EL (cell line): ENCODE results near the gene RPLP2.

Experiments used
- DNase-seq: peaks from one replicate; pipeline ENCODE4 v3.0.0-alpha.2; 2016

RPLP2 gene

DNA sequence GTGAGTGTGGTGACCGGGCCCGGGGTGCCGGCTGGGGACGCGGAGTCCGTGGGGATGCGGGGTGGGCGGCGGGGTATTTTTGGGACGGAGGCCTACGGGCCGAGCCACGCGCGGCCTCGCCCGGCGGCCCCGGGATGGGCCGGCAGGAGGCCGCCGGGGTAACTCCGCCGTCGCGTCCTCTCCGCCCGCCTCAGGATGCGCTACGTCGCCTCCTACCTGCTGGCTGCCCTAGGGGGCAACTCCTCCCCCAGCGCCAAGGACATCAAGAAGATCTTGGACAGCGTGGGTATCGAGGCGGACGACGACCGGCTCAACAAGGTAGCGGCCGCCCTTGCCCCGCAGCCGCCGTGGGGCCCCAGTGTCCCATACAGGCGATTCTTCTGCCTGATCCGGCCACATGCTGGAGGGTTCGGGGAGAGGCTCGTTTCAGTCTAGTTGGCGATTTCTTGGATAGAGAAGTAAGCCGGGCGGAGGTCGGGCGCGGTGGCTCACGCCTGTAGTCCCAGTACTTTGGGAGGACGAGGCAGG lies 337 bp downstream of the RPLP2 start:
- DNase-seq = no peak

DNA sequence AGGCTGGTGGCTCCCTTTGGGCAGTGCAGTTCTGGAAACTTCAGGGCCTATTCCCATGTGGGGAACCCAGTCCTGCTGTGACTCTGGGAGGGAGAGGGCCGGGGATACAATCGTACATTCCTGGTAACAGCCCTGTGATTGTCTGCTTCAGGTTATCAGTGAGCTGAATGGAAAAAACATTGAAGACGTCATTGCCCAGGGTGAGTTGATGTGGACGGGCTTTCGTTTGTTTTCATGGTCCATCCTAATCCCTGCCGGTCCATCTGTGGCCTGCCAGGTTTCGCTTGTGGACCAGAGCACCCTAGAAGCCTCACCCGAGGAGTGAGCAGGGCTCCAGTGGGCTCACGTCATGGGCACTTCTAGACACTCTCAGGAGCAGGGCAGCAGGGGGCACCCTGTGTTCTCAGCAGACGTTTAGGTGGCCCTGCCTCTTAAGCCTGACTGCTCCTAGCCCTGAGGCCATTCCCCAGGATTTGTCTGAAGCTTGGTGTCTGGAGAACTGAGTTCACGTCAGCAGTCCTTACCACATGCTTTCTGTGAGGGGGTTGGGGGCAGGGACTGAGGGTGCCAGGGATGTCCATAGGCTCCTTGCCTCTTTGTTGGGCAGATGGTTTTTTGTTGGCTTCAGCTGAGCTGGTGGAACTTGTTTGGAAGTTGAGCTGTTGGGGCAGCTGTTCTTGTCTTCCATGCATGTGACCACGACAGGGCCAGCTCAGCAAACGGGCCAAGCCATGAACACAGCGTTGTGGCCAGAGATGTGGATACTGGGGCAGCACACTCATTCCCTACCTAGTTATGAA lies 1.9 kb downstream of the RPLP2 start:
- peak; percentile 42 for DNase-seq

GRCh38 chr11:812390-812789 lies 2.6 kb downstream of the RPLP2 start:
- no peak for DNase-seq

DNA sequence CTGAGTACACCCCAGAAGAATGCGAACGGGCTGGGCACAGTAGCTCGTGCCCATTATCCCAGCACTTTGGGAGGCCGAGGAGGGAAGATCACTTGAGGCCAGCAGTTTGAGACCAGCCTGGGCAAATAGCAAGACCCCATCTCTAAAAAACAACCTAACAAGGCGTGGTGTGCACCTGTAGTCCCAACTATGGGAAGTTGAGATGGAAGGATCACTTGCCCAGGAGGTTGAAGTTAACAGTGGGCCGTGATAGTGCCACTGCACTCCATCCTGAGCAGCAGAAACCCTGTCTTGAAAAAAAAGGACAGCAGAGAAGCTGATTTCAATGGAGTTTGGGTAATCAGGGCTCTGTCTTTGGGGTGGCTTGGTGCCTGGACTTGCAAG lies 3.3 kb downstream of the RPLP2 start:
- DNase-seq = no peak

GRCh38 chr11:813456-814096 lies 3.8 kb downstream of the RPLP2 start:
- no peak for DNase-seq

DNA sequence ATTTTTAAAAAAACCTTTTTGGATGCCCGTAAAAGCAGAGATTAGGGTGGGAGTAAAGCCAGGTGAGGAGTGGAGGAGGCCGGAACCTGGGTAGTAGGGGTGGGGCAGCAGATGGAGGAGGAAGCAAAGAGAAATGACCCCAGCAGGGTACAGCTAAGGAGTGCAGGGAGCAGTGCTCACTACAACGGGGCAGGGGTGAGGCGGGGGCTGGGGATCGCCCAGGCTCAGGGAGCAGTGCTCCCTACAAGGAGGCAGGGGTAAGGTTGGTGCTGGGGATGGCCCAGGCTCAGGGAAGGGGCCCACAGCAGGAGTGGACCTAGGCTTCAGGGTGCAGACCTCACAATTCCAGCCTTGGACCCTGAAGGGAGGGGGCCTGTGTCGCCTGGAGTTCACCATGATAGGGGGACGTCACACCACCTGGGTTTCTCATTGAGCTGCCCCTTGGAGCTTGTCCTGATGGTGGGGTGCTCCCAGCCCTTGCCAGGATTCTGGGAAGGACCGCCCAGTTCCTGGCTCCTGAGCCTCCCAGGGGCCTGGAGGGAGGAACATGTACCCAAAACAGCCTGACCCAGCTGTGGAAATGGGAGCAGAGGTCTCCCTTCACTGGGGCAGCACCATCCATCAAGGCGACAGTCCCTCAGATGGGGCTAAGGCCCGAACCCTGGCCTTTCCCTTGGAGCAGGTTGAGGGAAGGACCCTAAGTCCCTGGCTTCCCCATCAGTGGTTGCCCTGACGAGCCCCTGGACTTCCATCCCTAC lies 6.1 kb downstream of the RPLP2 start:
- no peak for DNase-seq

DNA sequence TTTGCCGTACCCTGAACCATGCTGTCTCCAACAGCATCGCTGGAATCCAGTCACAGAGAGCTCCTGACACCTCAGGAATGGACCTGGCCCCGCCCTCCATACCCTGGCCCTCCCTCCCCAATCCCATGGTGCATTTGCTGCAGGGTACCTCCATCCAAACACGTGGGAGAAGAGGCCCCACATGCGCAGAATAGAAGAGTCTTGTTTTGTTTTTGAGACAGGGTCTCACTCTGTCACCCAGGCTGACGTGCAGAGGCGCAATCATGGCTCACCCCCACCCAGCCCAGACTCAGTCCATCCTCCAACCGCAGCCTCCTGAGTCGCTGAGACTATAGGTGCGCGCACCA lies 6.6 kb downstream of the RPLP2 start:
- DNase-seq = no peak

DNA sequence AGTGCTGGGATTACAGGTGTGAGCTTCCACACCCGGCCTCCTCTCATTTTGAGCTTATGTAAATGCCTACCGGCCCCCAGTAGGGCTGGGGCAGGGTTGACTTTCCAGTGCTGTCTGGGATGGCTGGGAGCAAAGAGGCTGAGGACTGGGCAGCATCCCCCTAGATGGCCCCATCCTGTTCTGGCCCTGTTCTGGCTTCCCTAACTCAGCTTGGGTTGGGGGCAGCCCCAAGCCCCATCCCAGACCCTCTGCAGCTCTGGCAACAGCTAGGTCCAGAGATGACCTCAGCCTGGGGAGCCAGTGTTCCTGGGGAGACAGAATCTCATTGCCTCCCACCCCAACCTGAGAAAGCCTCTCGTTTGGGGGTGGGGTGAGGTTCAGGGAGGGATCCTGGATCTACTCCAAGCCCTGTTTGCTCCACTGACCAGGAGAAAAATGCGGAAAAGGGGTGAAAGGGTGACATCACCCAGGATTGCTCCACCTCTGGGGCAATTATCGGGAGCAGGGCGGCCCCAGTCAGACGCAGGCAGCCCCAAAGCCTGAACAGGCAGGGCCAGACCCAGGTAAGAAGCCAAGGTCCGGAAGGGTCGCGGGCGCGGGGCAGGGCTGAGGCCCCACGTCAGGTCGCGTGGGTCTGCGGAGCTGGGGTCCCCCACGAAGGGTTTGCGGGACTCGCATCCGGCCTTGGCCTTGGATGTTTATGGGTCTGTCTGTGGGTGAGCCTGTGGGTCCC lies 8.8 kb downstream of the RPLP2 start, which contains the start of gene PNPLA2:
TSS of gene PNPLA2 (plus strand) at position 519 of the 733 bp plus-strand sequence. CDS start 805 bp downstream, outside the sequence.
- DNase-seq = peak; percentile 79

DNA sequence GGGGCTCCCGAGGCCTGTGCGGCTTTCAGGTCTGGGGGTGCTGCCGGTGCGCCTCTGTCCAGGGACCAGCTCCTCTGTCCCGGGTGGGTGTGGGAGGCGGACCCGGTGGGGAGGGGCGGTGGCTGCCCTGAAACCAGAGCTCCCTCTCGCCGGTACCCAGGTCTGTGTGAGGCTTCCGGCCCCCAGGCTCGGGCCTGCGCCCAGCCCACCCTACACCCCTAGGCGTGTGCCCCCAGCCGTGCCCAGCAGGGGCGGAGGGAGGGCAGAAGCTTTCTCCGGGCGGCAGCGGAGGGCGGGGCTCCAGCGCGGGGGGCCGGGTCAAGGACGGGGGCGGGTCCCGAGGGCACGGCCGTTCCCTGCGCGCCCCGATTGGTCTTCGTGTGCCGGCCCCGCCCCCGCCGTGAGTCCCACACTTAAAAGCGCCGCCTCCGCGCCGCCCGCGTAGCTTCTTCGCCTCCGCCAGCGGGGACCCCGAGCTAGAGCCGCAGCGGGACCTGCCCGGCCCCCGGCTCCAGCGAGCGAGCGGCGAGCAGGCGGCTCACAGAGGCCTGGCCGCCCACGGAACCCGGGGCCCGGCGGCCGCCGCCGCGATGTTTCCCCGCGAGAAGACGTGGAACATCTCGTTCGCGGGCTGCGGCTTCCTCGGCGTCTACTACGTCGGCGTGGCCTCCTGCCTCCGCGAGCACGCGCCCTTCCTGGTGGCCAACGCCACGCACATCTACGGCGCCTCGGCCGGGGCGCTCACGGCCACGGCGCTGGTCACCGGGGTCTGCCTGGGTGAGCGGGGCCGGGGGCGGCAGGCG lies 9.6 kb downstream of the RPLP2 start:
- DNase-seq = peak; percentile 89

DNA sequence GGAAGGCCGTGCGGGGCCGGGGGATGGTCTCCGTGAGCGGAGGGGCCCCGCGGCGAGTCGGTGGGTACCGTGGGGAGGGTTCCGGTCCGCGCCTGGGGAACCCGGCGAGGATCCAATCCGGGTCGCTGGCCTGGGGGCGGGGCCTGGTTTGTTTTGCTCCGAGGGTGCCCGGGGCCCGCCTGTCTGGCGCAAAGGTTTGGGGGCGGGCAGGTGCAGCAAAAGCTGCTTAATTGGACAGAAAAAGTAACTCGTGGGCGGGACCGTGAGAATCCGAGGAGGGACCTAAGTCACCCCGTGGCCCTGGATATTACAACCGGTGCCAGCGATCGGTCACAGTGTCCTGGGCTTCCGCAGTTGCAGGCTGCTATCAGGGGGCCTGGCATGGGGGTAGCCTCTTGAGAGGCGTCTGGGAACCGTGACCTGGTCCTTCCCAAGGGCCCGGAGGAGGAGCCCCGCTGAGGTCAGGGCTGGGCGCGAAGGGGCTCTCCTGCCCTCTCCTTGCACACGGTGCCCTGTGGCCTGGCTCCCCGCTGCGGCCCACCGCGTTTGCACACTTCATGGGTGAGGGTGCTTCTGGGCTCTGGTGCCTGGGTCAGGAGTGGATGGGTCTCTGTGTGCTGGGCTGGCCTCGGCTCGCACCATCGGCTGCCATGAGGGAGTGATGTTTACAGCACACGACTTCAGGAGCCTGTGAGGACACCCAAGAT lies 10.3 kb downstream of the RPLP2 start:
- peak; percentile 84 for DNase-seq

DNA sequence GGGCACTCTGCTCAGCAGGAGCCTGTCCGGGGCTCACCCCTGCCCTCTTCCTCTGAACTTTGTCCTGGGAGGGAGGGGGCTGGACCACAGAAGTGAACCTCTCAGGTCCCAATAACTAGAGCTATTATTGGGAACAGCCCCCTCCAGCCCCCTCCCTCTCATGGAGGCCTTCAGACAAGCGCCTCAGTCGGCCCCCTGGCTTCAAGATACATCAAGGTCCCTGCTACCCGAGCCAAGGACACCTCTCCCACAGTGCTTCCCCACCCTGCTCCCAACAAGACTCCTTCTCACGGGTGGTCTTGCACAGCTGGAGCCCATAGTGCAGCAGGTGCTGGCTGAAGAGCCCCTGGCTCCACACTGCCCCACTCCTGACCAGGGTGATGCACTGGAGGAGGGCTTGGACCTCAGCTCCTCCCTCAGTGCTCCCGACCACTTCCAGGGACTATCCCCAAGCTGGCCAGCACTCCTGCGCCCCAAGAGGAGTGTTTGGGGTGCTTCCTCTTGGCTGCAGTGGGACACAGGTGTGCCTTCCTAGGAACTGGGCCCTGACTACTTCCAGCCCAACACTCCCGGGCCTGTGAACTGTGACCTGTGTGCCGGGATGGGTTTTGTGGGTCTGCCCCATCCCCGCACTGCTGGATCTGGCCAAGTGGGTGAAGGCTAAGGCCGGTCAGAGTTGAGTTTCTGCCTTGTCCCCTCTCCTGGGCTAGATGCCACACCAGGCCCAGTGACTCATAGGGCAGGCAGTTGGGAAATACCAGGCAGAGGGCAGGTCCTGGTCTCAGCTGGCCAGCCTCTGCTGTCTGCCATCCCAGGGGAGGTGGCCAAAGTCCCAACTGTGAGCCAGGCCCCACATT lies 11.1 kb downstream of the RPLP2 start:
- DNase-seq = peak; percentile 81

- DNase-seq = no peak
These were observed 12.0 kb downstream of the RPLP2 start for GRCh38 chr11:821512-822371.

DNA sequence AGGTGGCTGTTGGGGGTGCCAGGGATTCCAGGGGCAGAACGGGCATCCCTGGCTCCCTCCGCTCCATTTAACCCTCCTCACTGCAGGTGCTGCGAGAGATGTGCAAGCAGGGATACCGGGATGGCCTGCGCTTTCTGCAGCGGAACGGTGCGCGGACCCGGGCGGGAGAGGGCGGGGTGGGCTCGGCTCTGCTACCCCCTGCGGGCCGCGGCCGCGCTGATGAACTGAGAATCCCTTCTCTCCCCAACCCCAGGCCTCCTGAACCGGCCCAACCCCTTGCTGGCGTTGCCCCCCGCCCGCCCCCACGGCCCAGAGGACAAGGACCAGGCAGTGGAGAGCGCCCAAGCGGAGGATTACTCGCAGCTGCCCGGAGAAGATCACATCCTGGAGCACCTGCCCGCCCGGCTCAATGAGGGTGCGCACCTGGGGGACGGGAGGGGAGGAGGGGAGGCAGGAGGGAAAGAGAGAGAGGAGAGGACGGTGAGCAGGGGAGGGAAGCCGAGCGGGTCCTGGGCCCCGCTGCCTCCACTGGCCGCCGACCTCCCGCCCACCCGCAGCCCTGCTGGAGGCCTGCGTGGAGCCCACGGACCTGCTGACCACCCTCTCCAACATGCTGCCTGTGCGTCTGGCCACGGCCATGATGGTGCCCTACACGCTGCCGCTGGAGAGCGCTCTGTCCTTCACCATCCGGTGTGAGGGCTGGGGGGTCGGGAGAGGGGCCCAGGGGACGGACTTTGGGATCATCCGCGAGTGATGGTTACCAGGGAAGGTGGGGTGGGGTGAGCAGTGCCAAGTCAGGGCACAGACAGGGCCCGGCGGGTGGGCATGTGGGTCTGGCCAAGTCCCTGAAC lies 13.9 kb downstream of the RPLP2 start:
- no peak for DNase-seq

DNA sequence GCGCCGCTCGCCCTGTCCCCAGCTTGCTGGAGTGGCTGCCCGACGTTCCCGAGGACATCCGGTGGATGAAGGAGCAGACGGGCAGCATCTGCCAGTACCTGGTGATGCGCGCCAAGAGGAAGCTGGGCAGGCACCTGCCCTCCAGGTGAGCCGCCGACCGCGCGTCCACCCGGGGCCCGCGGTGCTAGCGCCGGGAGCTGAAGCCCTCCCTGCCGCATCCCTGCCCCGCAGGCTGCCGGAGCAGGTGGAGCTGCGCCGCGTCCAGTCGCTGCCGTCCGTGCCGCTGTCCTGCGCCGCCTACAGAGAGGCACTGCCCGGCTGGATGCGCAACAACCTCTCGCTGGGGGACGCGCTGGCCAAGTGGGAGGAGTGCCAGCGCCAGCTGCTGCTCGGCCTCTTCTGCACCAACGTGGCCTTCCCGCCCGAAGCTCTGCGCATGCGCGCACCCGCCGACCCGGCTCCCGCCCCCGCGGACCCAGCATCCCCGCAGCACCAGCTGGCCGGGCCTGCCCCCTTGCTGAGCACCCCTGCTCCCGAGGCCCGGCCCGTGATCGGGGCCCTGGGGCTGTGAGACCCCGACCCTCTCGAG lies 14.6 kb downstream of the RPLP2 start:
- no peak for DNase-seq

DNA sequence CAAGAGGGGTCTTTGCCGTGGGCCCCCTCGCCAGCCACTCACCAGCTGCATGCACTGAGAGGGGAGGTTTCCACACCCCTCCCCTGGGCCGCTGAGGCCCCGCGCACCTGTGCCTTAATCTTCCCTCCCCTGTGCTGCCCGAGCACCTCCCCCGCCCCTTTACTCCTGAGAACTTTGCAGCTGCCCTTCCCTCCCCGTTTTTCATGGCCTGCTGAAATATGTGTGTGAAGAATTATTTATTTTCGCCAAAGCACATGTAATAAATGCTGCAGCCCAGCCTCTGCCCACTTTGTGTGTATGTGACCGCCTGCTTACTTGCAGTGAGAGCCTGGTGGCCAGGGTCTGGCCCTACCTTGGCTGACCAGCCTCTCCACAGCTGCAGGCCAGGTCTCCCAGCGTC lies 15.2 kb downstream of the RPLP2 start:
- no peak for DNase-seq

- DNase-seq = no peak
These were observed 15.8 kb downstream of the RPLP2 start for GRCh38 chr11:825366-826226.

GRCh38 chr11:826227-826621 lies 16.5 kb downstream of the RPLP2 start:
- DNase-seq = no peak
